ENCODE measurements around the gene IGSF23. TPM values are rescaled to one million over a fixed set of nuclear protein-coding genes. Genes with fewer than 3 reads are reported as not detected.

IGSF23 gene
- total RNA-seq, 1 donor from 2014 or later: not detected

DNA sequence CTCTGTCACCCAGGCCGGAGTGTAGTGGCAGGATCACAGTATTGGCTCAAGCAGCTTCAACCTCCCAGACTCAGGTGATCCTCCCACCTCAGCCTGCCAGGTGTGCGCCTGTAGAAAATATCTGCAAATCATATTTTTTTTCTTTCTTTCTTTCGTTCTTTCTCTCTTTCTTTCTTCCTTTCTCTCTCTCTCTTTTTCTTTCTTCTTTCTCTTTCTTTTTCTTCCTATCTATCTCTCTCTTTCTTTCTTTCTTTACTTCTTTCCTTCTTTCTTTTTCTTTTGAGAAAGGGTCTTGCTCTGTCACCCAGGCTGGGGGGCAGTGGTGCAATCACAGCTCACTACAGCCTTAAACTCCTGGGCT, 16.3 kb upstream of the IGSF23 start:
- Histone ChIP-seq H3K27ac (no peak overlapping the region), H3K27me3 (no peaks in the 10 kb centered on the region)

DNA sequence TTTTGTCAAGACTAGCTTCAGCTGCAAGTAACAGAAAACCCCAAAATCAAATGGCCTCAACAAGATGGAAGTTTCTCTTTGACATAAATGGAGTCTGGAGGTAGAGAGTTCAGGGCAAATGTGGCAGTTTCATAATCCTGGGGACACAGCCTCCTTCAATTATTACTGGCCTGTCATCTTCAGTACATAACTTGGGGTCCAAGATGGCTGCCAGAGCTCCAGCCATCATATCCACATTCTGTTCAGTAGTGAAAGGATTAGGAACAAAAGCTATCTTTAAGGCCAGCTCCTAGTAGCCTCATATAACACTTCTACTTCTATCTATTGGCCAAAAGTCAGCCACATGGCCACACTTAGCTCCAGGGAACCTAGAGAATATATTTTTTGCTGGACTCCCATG, 15.0 kb upstream of the IGSF23 start:
- H3K4me3 ChIP-seq: no peak overlapping the region
- H3K9me3 ChIP-seq: no peaks in the 10 kb centered on the region
- intact Hi-C loops (cut with DNase I): no loop called here
- no peak for TF ChIP-seq CTCF (IDR thresholded peaks at IDR 0.05)
- DNase-seq (ENCODE audit: low spot score in 2 of 2): no peak
- H3K27me3 ChIP-seq: no peaks in the 10 kb centered on the region
- no peak overlapping the region for H3K27ac ChIP-seq
- no peaks in the 10 kb centered on the region for H3K4me1 ChIP-seq
- H3K36me3 ChIP-seq: no peaks in the 10 kb centered on the region

More for the DNA sequence above, 16.3 kb upstream of the IGSF23 start:
- no peak for TF ChIP-seq CTCF (IDR thresholded peaks at IDR 0.05)
- H3K36me3 ChIP-seq: no peaks in the 10 kb centered on the region
- H3K9me3 ChIP-seq: no peaks in the 10 kb centered on the region
- H3K4me1 ChIP-seq: no peaks in the 10 kb centered on the region
- intact Hi-C loops (cut with DNase I): no loop called here
- DNase-seq (ENCODE audit: low spot score in 2 of 2): no peak
- H3K4me3 ChIP-seq: no peak overlapping the region

GRCh38 chr19:44598880-44599279, 14.5 kb upstream of the IGSF23 start:
- intact Hi-C loops (cut with DNase I): no loop called here
- Histone ChIP-seq H3K27me3 (no peaks in the 10 kb centered on the region), H3K9me3 (no peaks in the 10 kb centered on the region), H3K4me3 (no peak overlapping the region), H3K4me1 (peaks cover 0 to 5% of the 10 kb centered on the region in 2 donors), H3K27ac (no peak overlapping the region), H3K36me3 (no peaks in the 10 kb centered on the region)
- TF ChIP-seq CTCF (IDR thresholded peaks at IDR 0.05): no peak
- no peak for DNase-seq (ENCODE audit: low spot score in 2 of 2)

DNA sequence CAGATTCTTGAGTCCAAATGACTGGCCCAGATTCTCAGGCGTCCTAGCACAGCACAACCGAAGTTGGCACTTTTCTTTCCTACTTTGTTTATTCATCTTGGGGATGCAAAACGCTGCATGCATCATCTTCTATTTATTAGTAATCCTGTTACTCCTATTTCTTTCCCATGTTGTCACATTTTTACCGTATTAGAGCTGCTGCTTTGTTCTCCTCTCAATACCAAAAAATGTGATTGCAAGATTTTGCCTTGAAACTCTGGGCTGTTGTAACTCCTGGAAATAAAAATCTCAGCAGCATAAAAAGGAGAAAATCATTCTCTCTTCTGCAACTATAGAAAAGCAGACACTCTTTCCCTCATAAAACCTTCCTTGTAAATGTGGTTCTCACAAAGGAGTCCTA, 12.9 kb upstream of the IGSF23 start:
- no peak for TF ChIP-seq CTCF (IDR thresholded peaks at IDR 0.05)
- no peak for DNase-seq (ENCODE audit: low spot score in 2 of 2)
- peaks cover 0 to 5% of the 10 kb centered on the region in 2 donors for H3K4me1 ChIP-seq
- H3K9me3 ChIP-seq: no peaks in the 10 kb centered on the region
- intact Hi-C loops (cut with DNase I): no loop called here
- H3K27ac ChIP-seq: no peak overlapping the region
- H3K27me3 ChIP-seq: no peaks in the 10 kb centered on the region
- no peak overlapping the region for H3K4me3 ChIP-seq
- no peaks in the 10 kb centered on the region for H3K36me3 ChIP-seq

- no peaks in the 10 kb centered on the region for H3K27me3 ChIP-seq
- no peaks in the 10 kb centered on the region for H3K9me3 ChIP-seq
- TF ChIP-seq CTCF (IDR thresholded peaks at IDR 0.05): no peak
- peaks cover 0 to 5% of the 10 kb centered on the region in 2 donors for H3K4me1 ChIP-seq
- DNase-seq (ENCODE audit: low spot score in 2 of 2): no peak
- intact Hi-C loops (cut with DNase I): no loop called here
- H3K27ac ChIP-seq: no peak overlapping the region
- no peak overlapping the region for H3K4me3 ChIP-seq
- H3K36me3 ChIP-seq: no peaks in the 10 kb centered on the region
Measured at GRCh38 chr19:44602081-44602480, 11.3 kb upstream of the IGSF23 start.
